GM18858 (cell line): ENCODE data around the gene CHST9.
"Not testable (repeated sequence)": the region's sequence is repeated elsewhere in the genome, so short reads cannot be mapped to it uniquely, and the experiment has no call there.

Experiments used
- ATAC-seq: cut with Tn5 transposase; IDR thresholded peaks from one replicate; pipeline ENCODE4 v1.9.1; 2021; ENCODE audit not compliant: unreplicated experiment

Gene CHST9

GRCh38 chr18:27185025-27185763 lies at the start of gene CHST9:
Gene CHST9, minus strand, starts transcription at chr18:27185308. Its CDS starts 42,499 bp downstream, at chr18:27142809.
- ATAC-seq, result no peak

- not testable (repeated sequence) for ATAC-seq
Observed at GRCh38 chr18:27232355-27232754, 47.2 kb upstream of the CHST9 start.

GRCh38 chr18:27231671-27232070 lies 46.6 kb upstream of the CHST9 start:
- not testable (repeated sequence) for ATAC-seq

- ATAC-seq, result not testable (repeated sequence)
Observed at GRCh38 chr18:27231221-27231620, 46.1 kb upstream of the CHST9 start.

GRCh38 chr18:27227721-27228120 lies 42.6 kb upstream of the CHST9 start:
- no peak for ATAC-seq

- no peak for ATAC-seq
Observed at GRCh38 chr18:27226556-27227075, 41.5 kb upstream of the CHST9 start.

GRCh38 chr18:27225947-27226481 lies 40.9 kb upstream of the CHST9 start:
- ATAC-seq, result no peak

GRCh38 chr18:27223526-27224291 lies 38.6 kb upstream of the CHST9 start:
- no peak for ATAC-seq

GRCh38 chr18:27214831-27215230 lies 29.7 kb upstream of the CHST9 start:
- no peak for ATAC-seq

- ATAC-seq, result no peak
Observed at GRCh38 chr18:27213123-27213717, 28.1 kb upstream of the CHST9 start.

GRCh38 chr18:27211569-27211968 lies 26.5 kb upstream of the CHST9 start:
- no peak for ATAC-seq

- ATAC-seq, result no peak
Observed at GRCh38 chr18:27206411-27206810, 21.3 kb upstream of the CHST9 start.

GRCh38 chr18:27202741-27203140 lies 17.6 kb upstream of the CHST9 start:
- no peak for ATAC-seq

- no peak for ATAC-seq
Observed at GRCh38 chr18:27198036-27198435, 12.9 kb upstream of the CHST9 start.

- ATAC-seq, result no peak
Observed at GRCh38 chr18:27188309-27188708, 3.2 kb upstream of the CHST9 start.

GRCh38 chr18:27185897-27186296 lies 789 bp upstream of the CHST9 start:
- no peak for ATAC-seq

- no peak for ATAC-seq
Observed at GRCh38 chr18:27184115-27185024, 738 bp downstream of the CHST9 start.

GRCh38 chr18:27181726-27182125 lies 3.4 kb downstream of the CHST9 start:
- ATAC-seq, result no peak

- ATAC-seq, result no peak
Observed at GRCh38 chr18:27178424-27178823, 6.7 kb downstream of the CHST9 start.

- no peak for ATAC-seq
Observed at GRCh38 chr18:27175914-27176313, 9.2 kb downstream of the CHST9 start.
